H1 (cell line): Measurements from ENCODE around the gene OR2V1. TPM values are rescaled to one million over a fixed set of nuclear protein-coding genes. Genes with fewer than 3 reads are reported as not detected.

Experiments used
- CTCF ChIA-PET: fragments of 300-600 bp; sonication (Branson Sonifier 250); formaldehyde crosslinking; loops from one replicate; lab custom pipeline; 2021; ENCODE audit not compliant: partially characterized antibody; lab: Charles Lee
- POLR2A ChIA-PET: fragments of 300-600 bp; sonication (Branson Sonifier 250); formaldehyde crosslinking; loops from one replicate; lab custom pipeline; 2021; ENCODE audit warnings: inconsistent platforms; ENCODE audit not compliant: partially characterized antibody; lab: Charles Lee
- DNase-seq, 2 experiments: peaks; one replicate each; pipeline versions ENCODE4 v3.0.0 to v3.0.0-alpha.2; 2010 to 2022; ENCODE audit warnings: low spot score in 2 of 2, low read depth in 1 of 2, mixed read lengths in 1 of 2
- FAIRE-seq: peaks from 2 replicates; lab custom pipeline; 2011; peaks lifted over from hg19 to GRCh38; lab: Jason Lieb, UNC
- H2AFZ ChIP-seq: 2 replicates; pipeline ENCODE4 v1.8.1; 2012; ENCODE audit warnings: low read length, inconsistent platforms
- H2AK5ac ChIP-seq: 2 replicates; pipeline ENCODE4 v1.6.1; 2013; ENCODE audit warnings: low read depth, low read length
- H2BK120ac ChIP-seq: replicated peaks from 2 replicates; pipeline ENCODE3; 2013; ENCODE audit warnings: low read depth, low read length, inconsistent platforms
- H2BK12ac ChIP-seq: 2 replicates; pipeline ENCODE4 v1.6.1; 2013; ENCODE audit warnings: low read depth, low read length
- H2BK15ac ChIP-seq: 2 replicates; pipeline ENCODE4 v1.6.1; 2013; ENCODE audit warnings: low read length
- H2BK20ac ChIP-seq: 2 replicates; pipeline ENCODE4 v1.6.1; 2013; ENCODE audit warnings: low read length
- H2BK5ac ChIP-seq: 2 replicates; pipeline ENCODE4 v1.6.1; 2013; ENCODE audit warnings: low read depth, low read length
- H3K14ac ChIP-seq: 2 replicates; pipeline ENCODE4 v1.6.1; 2013; ENCODE audit warnings: inconsistent platforms; ENCODE audit not compliant: insufficient read length
- H3K18ac ChIP-seq: 2 replicates; pipeline ENCODE4 v1.6.1; 2013; ENCODE audit warnings: low read length; ENCODE audit errors: extremely low read depth
- H3K23ac ChIP-seq: 2 replicates; pipeline ENCODE4 v1.6.1; 2013; ENCODE audit warnings: inconsistent platforms; ENCODE audit not compliant: insufficient read length
- H3K23me2 ChIP-seq: 2 replicates; pipeline ENCODE4 v1.6.1; 2013; ENCODE audit warnings: low read depth, low read length
- H3K27ac ChIP-seq: 2 replicates; pipeline ENCODE4 v1.6.1; 2011; ENCODE audit warnings: low read depth, low read length, inconsistent platforms
- H3K27me3 ChIP-seq, 4 experiments: replicated peaks in 1 of 4; 1 replicate in 1 of 4; 2 replicates in 3 of 4; pipeline versions ENCODE4 v1.6.1 to v1.8.1; 2011 to 2013; ENCODE audit warnings: low read length in 3 of 4, mild to moderate bottlenecking in 3 of 4, inconsistent platforms in 2 of 4, mixed read lengths in 2 of 4, moderate library complexity in 1 of 4; ENCODE audit not compliant: control insufficient read depth in 3 of 4, insufficient read depth in 3 of 4; ENCODE audit errors: extremely low read depth in 1 of 4
- H3K36me3 ChIP-seq, 4 experiments: 2 replicates each; pipeline versions ENCODE4 v1.6.1 to v1.8.1; 2011 to 2013; ENCODE audit warnings: mild to moderate bottlenecking in 4 of 4, low read length in 3 of 4, moderate library complexity in 2 of 4, control low read depth in 1 of 4, inconsistent platforms in 1 of 4; ENCODE audit not compliant: insufficient read depth in 4 of 4, control insufficient read depth in 2 of 4
- H3K4ac ChIP-seq: replicated peaks from 2 replicates; pipeline ENCODE3; 2013; ENCODE audit warnings: low read length, low read depth, mixed read lengths, inconsistent platforms; ENCODE audit not compliant: insufficient read length
- H3K4me1 ChIP-seq, 4 experiments: replicated peaks in 1 of 4; 1 replicate in 1 of 4; 2 replicates in 3 of 4; pipeline versions ENCODE4 v1.6.1 to v1.8.1; 2011 to 2013; ENCODE audit warnings: low read length in 3 of 4, inconsistent platforms in 2 of 4, mixed read lengths in 1 of 4; ENCODE audit not compliant: insufficient read depth in 4 of 4, control insufficient read depth in 3 of 4
- H3K4me2 ChIP-seq, 2 experiments: 2 replicates each; pipeline versions ENCODE4 v1.6.1 to v1.8.1; 2011 to 2013; ENCODE audit warnings: low read depth in 2 of 2, low read length in 2 of 2, control low read depth in 1 of 2, inconsistent platforms in 1 of 2, mild to moderate bottlenecking in 1 of 2; ENCODE audit not compliant: insufficient read depth in 1 of 2
- H3K4me3 ChIP-seq, 4 experiments: fragments of 200-600, 300-600 bp in 1 of 4; sonication (generic), shearing (Covaris generic), sonication (Bioruptor Twin) in 1 of 4; 2 replicates each; pipeline versions ENCODE4 v1.5.1 to v1.8.1; 2011 to 2016; ENCODE audit warnings: low read length in 4 of 4, low read depth in 3 of 4, control low read depth in 2 of 4, inconsistent platforms in 2 of 4, mild to moderate bottlenecking in 2 of 4, mixed read lengths in 1 of 4, moderate library complexity in 1 of 4; ENCODE audit not compliant: insufficient read depth in 2 of 4; ENCODE audit errors: extremely low read depth in 1 of 4
- H3K56ac ChIP-seq: replicated peaks from 2 replicates; pipeline ENCODE3; 2013; ENCODE audit warnings: low read depth, mild to moderate bottlenecking, mixed read lengths, low read length, inconsistent platforms; ENCODE audit not compliant: insufficient read length
- H3K79me1 ChIP-seq: 2 replicates; pipeline ENCODE4 v1.6.1; 2013; ENCODE audit warnings: low read depth, low read length, control low read depth
- H3K79me2 ChIP-seq, 2 experiments: 2 replicates each; pipeline versions ENCODE4 v1.6.1 to v1.8.1; 2012 to 2013; ENCODE audit warnings: low read length in 2 of 2, mild to moderate bottlenecking in 2 of 2, inconsistent platforms in 1 of 2; ENCODE audit not compliant: insufficient read depth in 2 of 2, control insufficient read depth in 1 of 2
- H3K9ac ChIP-seq, 4 experiments: replicated peaks in 1 of 4; 1 replicate in 1 of 4; 2 replicates in 3 of 4; pipeline versions ENCODE4 v1.6.1 to v1.8.1; 2011 to 2013; ENCODE audit warnings: low read depth in 3 of 4, low read length in 3 of 4, control low read depth in 2 of 4, mild to moderate bottlenecking in 2 of 4, moderate library complexity in 2 of 4, inconsistent platforms in 1 of 4; ENCODE audit errors: extremely low read depth in 1 of 4
- H3K9me3 ChIP-seq, 2 experiments: 2 replicates each; pipeline versions ENCODE4 v1.6.1 to v1.8.1; 2012 to 2013; ENCODE audit warnings: mild to moderate bottlenecking in 2 of 2, moderate library complexity in 2 of 2, control low read depth in 1 of 2, inconsistent platforms in 1 of 2, low read depth in 1 of 2, low read length in 1 of 2, mixed read lengths in 1 of 2; ENCODE audit not compliant: insufficient read depth in 2 of 2
- H4K20me1 ChIP-seq, 2 experiments: replicated peaks in 1 of 2; 2 replicates each; pipeline versions ENCODE3 to v1.8.1; 2011 to 2013; ENCODE audit warnings: inconsistent platforms in 2 of 2, low read length in 2 of 2, mild to moderate bottlenecking in 1 of 2; ENCODE audit not compliant: insufficient read depth in 2 of 2, control insufficient read depth in 1 of 2
- H4K5ac ChIP-seq: 2 replicates; pipeline ENCODE4 v1.6.1; 2013; ENCODE audit warnings: low read length, low read depth, mixed read lengths, inconsistent platforms; ENCODE audit not compliant: insufficient read length
- H4K8ac ChIP-seq: 2 replicates; pipeline ENCODE4 v1.8.0; 2013; ENCODE audit warnings: mild to moderate bottlenecking, moderate library complexity, low read length, inconsistent platforms; ENCODE audit not compliant: insufficient read depth; ENCODE audit errors: extremely low read depth
- H4K91ac ChIP-seq: replicated peaks from 2 replicates; pipeline ENCODE3; 2013; ENCODE audit warnings: low read length, mixed read lengths, inconsistent platforms; ENCODE audit not compliant: insufficient read length
- CTCF ChIP-seq, 3 experiments: IDR thresholded peaks; 1 replicate in 2 of 3; 2 replicates in 1 of 3; pipeline versions ENCODE4 v1.5.1 to v1.6.1; 2011; ENCODE audit warnings: low read length in 3 of 3, mild to moderate bottlenecking in 3 of 3, inconsistent platforms in 2 of 3, low read depth in 1 of 3, moderate library complexity in 1 of 3; ENCODE audit not compliant: insufficient read depth in 1 of 3; ENCODE audit errors: control extremely low read depth in 1 of 3
- RAD21 ChIP-seq, 2 experiments: IDR thresholded peaks in 1 of 2; conservative IDR thresholded peaks in 1 of 2; 2 replicates each; pipeline ENCODE4 v1.6.1; 2011; ENCODE audit warnings: low read depth in 2 of 2, low read length in 2 of 2, improper control_type of control experiment in 1 of 2, inconsistent platforms in 1 of 2, mild to moderate bottlenecking in 1 of 2, moderate library complexity in 1 of 2
- SIN3A ChIP-seq, 2 experiments: IDR thresholded peaks in 1 of 2; conservative IDR thresholded peaks in 1 of 2; 2 replicates each; pipeline ENCODE4 v1.6.1; 2011 to 2012; ENCODE audit warnings: low read length in 2 of 2, improper control_type of control experiment in 1 of 2, low read depth in 1 of 2, mild to moderate bottlenecking in 1 of 2
- WGBS, 2 experiments: shearing (Covaris generic) in 1 of 2; methylation state at CpG; one replicate each; pipeline versions ENCODE4 v1.1.6 to v1.1.7; 2013 to 2015; ENCODE audit warnings: low lambda C conversion rate in 2 of 2, mixed read lengths in 2 of 2, inconsistent platforms in 1 of 2, low coverage in 1 of 2, missing lambda C conversion rate in 1 of 2; ENCODE audit not compliant: insufficient replicate concordance in 2 of 2, insufficient coverage in 1 of 2, insufficient read length in 1 of 2; ENCODE audit errors: extremely low coverage in 1 of 2, missing lambda C conversion rate in 1 of 2; 5-methylcytosine and 5-hydroxymethylcytosine counted together
- polyA plus RNA-seq, 7 experiments: library from polyadenylated mRNA; depleted of rRNA in 3 of 7; stranded (reverse) in 5 of 7; unstranded in 2 of 7; fragments of >200 nt in 5 of 7; fragments of 200-250 nt in 2 of 7; gene quantifications; 1 replicate in 5 of 7; 2 replicates in 1 of 7; 4 replicates in 1 of 7; pipeline versions ENCODE4 v1.2.1 to v1.2.3, GENCODE V29; 2011 to 2013; ENCODE audit warnings: missing spikeins in 2 of 7, mixed read lengths in 2 of 7
- total RNA-seq: library from RNA; stranded (reverse); fragmentation: NEBNext Ultra II Directional; extraction: Animal tissue kit (Norgen Biotek cat#: 25700); gene quantifications from 2 replicates; pipeline ENCODE4 v1.2.1, GENCODE V29; 2021

Gene OR2V1
- total and polyA plus RNA-seq, 2 of the 8 experiments (the other 6 are each of a cell fraction or from before 2014, with no cell fraction given), result not detected

- H3K56ac ChIP-seq, result no peak overlapping the region
- DNase-seq, result no peak
- H3K36me3 ChIP-seq, result no peaks in the 10 kb centered on the region
- no peaks in the 10 kb centered on the region for H4K20me1 ChIP-seq
- no peaks in the 10 kb centered on the region; a peak in 1 of 4 replicates for H3K9me3 ChIP-seq
- no peak overlapping the region for H3K4ac ChIP-seq
- H2BK12ac ChIP-seq, result no peak overlapping the region
- no peak overlapping the region for H3K4me2 ChIP-seq
- FAIRE-seq, result no peak
- H3K4me1 ChIP-seq, result no peaks in the 10 kb centered on the region; a peak in 1 of 7 replicates
- H3K18ac ChIP-seq, result no peak overlapping the region
- ChIA-PET POLR2A (no interaction called here), CTCF (interaction anchor here (0.6 to 3.0 kb wide), 9 partner anchors 9 to 852 kb away, joined by 3 to 10 read pairs (median 4); no protein-coding TSS in a partner anchor)
- H4K91ac ChIP-seq, result no peak overlapping the region
- no peak overlapping the region for H3K9ac ChIP-seq
- H3K27me3 ChIP-seq, result peaks cover 0 to 5% (median 1%) of the 10 kb centered on the region in 4 experiments; a peak in 2 of 7 replicates
- no peak overlapping the region for H2AK5ac ChIP-seq
- TF ChIP-seq SIN3A (conservative IDR thresholded peaks at IDR 0.05 in 1 of 2, IDR thresholded peaks at IDR 0.05 in 1 of 2; ENCODE audit: low read depth in 1 of 2, low read length in 2 of 2) (no peak), CTCF (IDR thresholded peaks at IDR 0.05; ENCODE audit: control extremely low read depth in 1 of 3, insufficient read depth in 1 of 3, low read depth in 1 of 3, low read length in 3 of 3) (peak; percentile 2 to 27 (median 19); a peak in 3 of 4 replicates), RAD21 (IDR thresholded peaks at IDR 0.05 in 1 of 2, conservative IDR thresholded peaks at IDR 0.05 in 1 of 2; ENCODE audit: low read depth in 2 of 2, low read length in 2 of 2) (peak in 1 of 2 experiments; percentile 20; a peak in 2 of 4 replicates)
- WGBS, 2 experiments, result 87% methylated on average over 28 of the region's 28 CpGs; no CpG with 5 or more reads in 1 of the 2 experiments
- H3K27ac ChIP-seq, result no peak overlapping the region
- no peak overlapping the region for H2BK120ac ChIP-seq
- no peak overlapping the region for H2BK20ac ChIP-seq
- no peaks in the 10 kb centered on the region for H3K79me2 ChIP-seq
- H2BK15ac ChIP-seq, result no peak overlapping the region
- H4K8ac ChIP-seq, result no peak overlapping the region
- H2BK5ac ChIP-seq, result no peak overlapping the region
- peaks cover 3% of the 10 kb centered on the region; the same call in 1 of the 2 replicates for H3K23me2 ChIP-seq
- no peak overlapping the region for H3K14ac ChIP-seq
- H3K23ac ChIP-seq, result no peak overlapping the region
- H3K79me1 ChIP-seq, result no peaks in the 10 kb centered on the region
- H4K5ac ChIP-seq, result no peak overlapping the region
- no peak overlapping the region for H3K4me3 ChIP-seq
- H2AFZ ChIP-seq, result no peak overlapping the region
Observed at GRCh38 chr5:181121675-181122561, 9.1 kb downstream of the OR2V1 start.
